OCI-LY3 (cell line): Measurements from ENCODE around the gene SLC16A8.

ENCODE experiments used
- H2AFZ ChIP-seq: fragments of 200-600, 300-600 bp; shearing (Covaris generic); 2 replicates; pipeline ENCODE4 v1.6.0; 2014; ENCODE audit warnings: antibody characterized with exemption, low read depth, low read length
- H3K27ac ChIP-seq: fragments of 200-600, 300-600 bp; sonication (generic); 2 replicates; pipeline ENCODE4 v1.5.1; 2014; ENCODE audit warnings: mild to moderate bottlenecking, low read length, moderate library complexity, mixed read lengths
- H3K27me3 ChIP-seq: fragments of 200-600, 300-600 bp; sonication (generic); 2 replicates; pipeline ENCODE4 v1.6.1; 2014; ENCODE audit warnings: low read depth, low read length, mixed read lengths
- H3K36me3 ChIP-seq: fragments of 200-600, 300-600 bp; sonication (generic); replicated peaks from 2 replicates; pipeline ENCODE3; 2014; ENCODE audit warnings: low read depth, low read length, mixed read lengths
- H3K4me1 ChIP-seq: fragments of 300-600, 200-600 bp; sonication (generic); 2 replicates; pipeline ENCODE4 v1.6.1; 2014; ENCODE audit warnings: low read length, mixed read lengths
- H3K4me2 ChIP-seq: fragments of 200-600, 300-600 bp; sonication (generic); 2 replicates; pipeline ENCODE4 v1.6.1; 2014; ENCODE audit warnings: low read length, mixed read lengths
- H3K4me3 ChIP-seq: fragments of 300-600, 200-600 bp; sonication (generic); 2 replicates; pipeline ENCODE4 v1.5.1; 2014; ENCODE audit warnings: antibody characterized with exemption, mild to moderate bottlenecking, low read length, moderate library complexity
- H3K79me2 ChIP-seq: fragments of 300-600, 200-600 bp; shearing (Covaris generic); 2 replicates; pipeline ENCODE4 v1.6.1; 2014; ENCODE audit warnings: mild to moderate bottlenecking, low read length, mixed read lengths
- H3K9ac ChIP-seq: fragments of 300-600, 200-600 bp; shearing (Covaris generic); 2 replicates; pipeline ENCODE4 v1.6.0; 2014; ENCODE audit warnings: mild to moderate bottlenecking, low read length, moderate library complexity
- H3K9me3 ChIP-seq: fragments of 200-600, 300-600 bp; shearing (Covaris generic); 2 replicates; pipeline ENCODE4 v1.6.1; 2014; ENCODE audit warnings: low read length, mixed read lengths; ENCODE audit not compliant: insufficient read depth
- H4K20me1 ChIP-seq: fragments of 200-600, 300-600 bp; sonication (generic); 2 replicates; pipeline ENCODE4 v1.6.1; 2016; ENCODE audit warnings: low read length, mixed read lengths; ENCODE audit not compliant: insufficient read depth
- CTCF ChIP-seq: fragments of 200-600, 300-600 bp; sonication (generic); IDR thresholded peaks from 2 replicates; pipeline ENCODE4 v1.5.1; 2014; ENCODE audit warnings: antibody characterized with exemption, low read length, low read depth
- EZH2phosphoT487 ChIP-seq: fragments of 200-600 bp; shearing (Covaris generic); IDR thresholded peaks from 2 replicates; pipeline ENCODE4 v1.6.1; 2018; ENCODE audit warnings: antibody characterized with exemption, mixed run types, low read depth

The SLC16A8 gene

GRCh38 chr22:38073150-38074130, 10.5 kb downstream of the SLC16A8 start:
- Histone ChIP-seq H3K27me3 (no peaks in the 10 kb centered on the region), H3K79me2 (no peaks in the 10 kb centered on the region), H3K27ac (no peak overlapping the region), H3K9me3 (no peaks in the 10 kb centered on the region), H2AFZ (no peak overlapping the region), H3K36me3 (no peaks in the 10 kb centered on the region), H4K20me1 (no peaks in the 10 kb centered on the region), H3K4me2 (no peak overlapping the region), H3K9ac (no peak overlapping the region), H3K4me1 (no peaks in the 10 kb centered on the region), H3K4me3 (no peak overlapping the region)
- no peak for TF ChIP-seq EZH2phosphoT487
- TF ChIP-seq CTCF: no peak

- no peaks in the 10 kb centered on the region for H3K79me2 ChIP-seq
- H2AFZ ChIP-seq: no peak overlapping the region
- H3K4me2 ChIP-seq: no peak overlapping the region
- H4K20me1 ChIP-seq: no peaks in the 10 kb centered on the region
- no peak overlapping the region for H3K4me3 ChIP-seq
- no peak overlapping the region for H3K27ac ChIP-seq
- H3K4me1 ChIP-seq: no peaks in the 10 kb centered on the region
- no peaks in the 10 kb centered on the region for H3K27me3 ChIP-seq
- no peaks in the 10 kb centered on the region for H3K9me3 ChIP-seq
- H3K9ac ChIP-seq: no peak overlapping the region
- TF ChIP-seq CTCF: no peak
- TF ChIP-seq EZH2phosphoT487: no peak
- H3K36me3 ChIP-seq: no peaks in the 10 kb centered on the region
Measured at GRCh38 chr22:38072322-38073149, 11.4 kb downstream of the SLC16A8 start.

GRCh38 chr22:38071421-38072321, 12.3 kb downstream of the SLC16A8 start:
- no peak overlapping the region for H2AFZ ChIP-seq
- H3K4me2 ChIP-seq: no peak overlapping the region
- no peaks in the 10 kb centered on the region for H3K79me2 ChIP-seq
- H3K27ac ChIP-seq: no peak overlapping the region
- H3K9ac ChIP-seq: no peak overlapping the region
- H3K27me3 ChIP-seq: no peaks in the 10 kb centered on the region
- no peaks in the 10 kb centered on the region for H4K20me1 ChIP-seq
- no peaks in the 10 kb centered on the region for H3K36me3 ChIP-seq
- H3K4me3 ChIP-seq: no peak overlapping the region
- no peaks in the 10 kb centered on the region for H3K9me3 ChIP-seq
- H3K4me1 ChIP-seq: no peaks in the 10 kb centered on the region
- TF ChIP-seq EZH2phosphoT487 (no peak), CTCF (no peak)
